GM19238 (cell line): ENCODE data around the gene ZNF546.

Source experiments
- DNase-seq: peaks from one replicate; pipeline ENCODE4 v3.0.0; 2011; ENCODE audit warnings: low spot score; ENCODE audit not compliant: insufficient read length

Gene ZNF546

GRCh38 chr19:40054632-40055031, 57.8 kb downstream of the ZNF546 start:
- no peak for DNase-seq

- no peak for DNase-seq
These were observed 58.2 kb downstream of the ZNF546 start for GRCh38 chr19:40055049-40055448.

- peak; percentile 63 for DNase-seq
These were observed 59.1 kb downstream of the ZNF546 start, which contains the start of gene ZNF780B for GRCh38 chr19:40055832-40056504. ZNF780B (minus strand) TSS chr19:40056231; CDS start chr19:40050332, 5,899 bp downstream.

GRCh38 chr19:40056505-40056904, 59.6 kb downstream of the ZNF546 start:
- no peak for DNase-seq

- no peak for DNase-seq
These were observed 60.3 kb downstream of the ZNF546 start for GRCh38 chr19:40057166-40057565.

- no peak for DNase-seq
These were observed 62.8 kb downstream of the ZNF546 start for GRCh38 chr19:40059624-40060023.

GRCh38 chr19:40070058-40070457, 73.2 kb downstream of the ZNF546 start:
- DNase-seq = no peak
